Liver (tissue), 9 donors: Measurements from ENCODE around the gene MPST. TPM values are rescaled to one million over a fixed set of nuclear protein-coding genes. Genes with fewer than 3 reads are reported as not detected.

ENCODE experiments used
- DNase-seq: peaks from one replicate; pipeline ENCODE4 v3.0.0-alpha.2; 2017; ENCODE audit warnings: low spot score
- H3K27ac ChIP-seq, 2 donors: one replicate each; pipeline ENCODE4 v1.7.0; 2013; ENCODE audit warnings: inconsistent platforms in 2 of 2, low read length in 2 of 2, control low read depth in 1 of 2, low read depth in 1 of 2, mild to moderate bottlenecking in 1 of 2
- H3K27me3 ChIP-seq, 4 donors: one replicate each; pipeline versions ENCODE4 v1.6.1 to v1.7.0; 2013; ENCODE audit warnings: low read length in 3 of 4, inconsistent platforms in 1 of 4, mild to moderate bottlenecking in 1 of 4, moderate library complexity in 1 of 4; ENCODE audit not compliant: control insufficient read depth in 4 of 4, insufficient read depth in 4 of 4
- H3K36me3 ChIP-seq, 4 donors: one replicate each; pipeline versions ENCODE4 v1.6.1 to v1.7.0; 2013; ENCODE audit warnings: low read length in 3 of 4, mild to moderate bottlenecking in 3 of 4, low read depth in 1 of 4, moderate library complexity in 1 of 4; ENCODE audit not compliant: control insufficient read depth in 4 of 4, insufficient read depth in 3 of 4
- H3K4me1 ChIP-seq, 4 donors: one replicate each; pipeline versions ENCODE4 v1.6.1 to v1.7.0; 2013; ENCODE audit warnings: low read length in 3 of 4, mild to moderate bottlenecking in 3 of 4, moderate library complexity in 1 of 4; ENCODE audit not compliant: control insufficient read depth in 4 of 4, insufficient read depth in 4 of 4
- H3K4me3 ChIP-seq, 3 donors: one replicate each; pipeline versions ENCODE4 v1.6.1 to v1.7.0; 2013; ENCODE audit warnings: low read length in 3 of 3, control low read depth in 1 of 3, low read depth in 1 of 3, mild to moderate bottlenecking in 1 of 3
- H3K9ac ChIP-seq, 2 donors: one replicate each; pipeline ENCODE4 v1.7.0; 2013; ENCODE audit warnings: low read length in 2 of 2, mild to moderate bottlenecking in 2 of 2, moderate library complexity in 2 of 2, control low read depth in 1 of 2, low read depth in 1 of 2
- H3K9me3 ChIP-seq, 4 donors: one replicate each; pipeline versions ENCODE4 v1.6.1 to v1.7.0; 2013; ENCODE audit warnings: low read length in 3 of 4; ENCODE audit not compliant: control insufficient read depth in 4 of 4
- HNF4A ChIP-seq, 2 donors: conservative IDR thresholded peaks; 2 replicates each; pipeline ENCODE4 v1.6.1; 2016; ENCODE audit warnings: antibody characterized with exemption in 2 of 2, mild to moderate bottlenecking in 2 of 2
- HNF4G ChIP-seq: IDR thresholded peaks from 2 replicates; pipeline ENCODE4 v1.6.1; 2016; ENCODE audit warnings: antibody characterized with exemption
- NR2F2 ChIP-seq: IDR thresholded peaks from 2 replicates; pipeline ENCODE4 v1.6.1; 2016; ENCODE audit warnings: antibody characterized with exemption
- RAD21 ChIP-seq, 2 donors: IDR thresholded peaks; 2 replicates each; pipeline ENCODE4 v1.6.1; 2016; ENCODE audit warnings: antibody characterized with exemption in 2 of 2, mild to moderate bottlenecking in 2 of 2
- RXRA ChIP-seq, 2 donors: IDR thresholded peaks; 2 replicates each; pipeline ENCODE4 v1.6.1; 2017 to 2018; ENCODE audit warnings: antibody characterized with exemption in 2 of 2, mild to moderate bottlenecking in 1 of 2
- TAF1 ChIP-seq: conservative IDR thresholded peaks from 2 replicates; pipeline ENCODE4 v1.6.1; 2016; ENCODE audit warnings: antibody characterized with exemption, mild to moderate bottlenecking
- WGBS: extraction: QIAGEN DNeasy Blood & Tissue Kit; methylation state at CpG from one replicate; pipeline ENCODE4 v1.1.7; 2013; 5-methylcytosine and 5-hydroxymethylcytosine counted together
- polyA plus RNA-seq, 2 donors: library from polyadenylated mRNA; stranded (reverse) in 1 of 2; unstranded in 1 of 2; fragments of 200-250 nt in 1 of 2; fragments of >200 nt in 1 of 2; fragmentation: Nextera tagmentation in 1 of 2; extraction: Ambion mirVana in 1 of 2; gene quantifications; one replicate each; pipeline versions ENCODE4 v1.2.1 to v1.2.3, GENCODE V29; 2013 to 2015
- total RNA-seq, 2 donors: library from RNA; depleted of rRNA; stranded (reverse); fragments of >200 nt; gene quantifications; one replicate each; pipeline ENCODE4 v1.2.3, GENCODE V29; 2014
- TF ChIP-seq, protein P1 (sequence below): fragments of 150-350 bp; IDR thresholded peaks from 2 replicates; pipeline ENCODE4 v1.5.1; 2017; ENCODE audit warnings: improper control_type of control experiment, low read depth, low read length; ENCODE audit not compliant: missing input control
- TF ChIP-seq, protein P2 (sequence below): IDR thresholded peaks from 2 replicates; pipeline ENCODE4 v1.6.1; 2016; ENCODE audit warnings: antibody characterized with exemption
- donor health status: healthy.
- donor health status: healthy.
- donor health status: healthy.
- donor health status: healthy.
- donor health status: healthy.

Gene MPST
- total and polyA plus RNA-seq, 4 donors: 124 to 277 (median 199) TPM

DNA sequence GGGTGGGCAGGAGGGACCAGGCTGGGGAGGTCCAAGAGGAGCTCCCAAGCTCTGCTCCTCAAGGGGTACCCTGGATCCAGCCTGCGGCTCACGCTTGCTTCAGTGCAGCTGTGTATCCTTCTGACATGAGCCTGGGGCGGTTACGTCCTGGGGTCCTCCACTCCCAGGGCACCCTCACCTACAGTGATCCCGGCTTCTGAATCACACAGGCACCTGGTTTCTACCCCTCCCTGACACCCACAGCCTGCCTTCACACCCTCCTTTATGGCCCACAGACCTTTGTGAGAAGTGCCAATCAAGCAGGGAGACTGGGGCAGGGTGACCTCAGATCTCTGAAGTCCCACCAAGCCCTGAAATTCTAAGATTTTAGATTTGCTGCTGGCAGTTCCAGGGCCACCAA is 1.5 kb downstream of the MPST start:
- no peak for DNase-seq
- WGBS: 82% methylated on average over 5 of the region's 5 CpGs

DNA sequence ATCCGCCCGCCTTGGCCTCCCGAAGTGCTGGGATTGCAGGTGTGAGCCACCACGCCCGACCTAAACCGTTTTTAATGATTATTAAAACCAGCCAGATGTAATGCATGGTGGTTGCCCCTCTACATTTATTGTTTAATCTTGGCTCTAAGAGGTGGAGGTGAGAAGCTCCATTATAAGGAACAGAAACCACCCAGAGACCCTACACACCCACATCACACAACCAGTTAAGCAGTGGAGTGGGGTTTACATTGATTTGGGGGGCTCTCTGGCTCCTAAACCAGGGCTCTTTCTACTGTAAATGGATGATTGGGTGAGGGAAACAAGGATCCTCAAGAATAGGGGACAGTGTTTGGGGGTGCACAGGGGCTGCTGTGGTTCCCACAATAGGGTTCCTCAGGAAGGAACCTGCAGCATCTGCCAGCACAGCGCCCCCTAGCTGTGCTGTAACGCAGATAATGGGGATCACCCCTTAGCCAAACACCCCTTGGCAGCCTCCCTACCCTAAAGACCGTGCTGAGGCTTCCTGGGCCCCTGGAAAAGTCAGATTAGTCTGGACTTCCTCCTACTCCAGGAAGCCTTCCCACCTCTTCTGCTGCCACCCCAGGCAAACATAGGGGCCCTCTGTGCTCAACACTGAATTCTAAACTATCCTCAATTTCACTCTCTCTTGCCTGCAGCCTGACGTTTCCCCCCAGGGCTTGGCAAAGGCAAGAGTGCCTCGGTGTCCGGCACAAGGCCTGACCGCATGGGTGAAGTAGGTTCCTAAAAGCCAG is 2.4 kb downstream of the MPST start:
- Histone ChIP-seq H3K4me1 (peaks cover 6 to 80% (median 60%) of the 10 kb centered on the region in 4 donors), H3K27ac (peak overlapping the region; percentile 91 to 93)
- peak in 1 of 2 donors; percentile 49 for TF ChIP-seq RAD21 (IDR thresholded peaks at IDR 0.05)
- TF ChIP-seq, protein P1, sequence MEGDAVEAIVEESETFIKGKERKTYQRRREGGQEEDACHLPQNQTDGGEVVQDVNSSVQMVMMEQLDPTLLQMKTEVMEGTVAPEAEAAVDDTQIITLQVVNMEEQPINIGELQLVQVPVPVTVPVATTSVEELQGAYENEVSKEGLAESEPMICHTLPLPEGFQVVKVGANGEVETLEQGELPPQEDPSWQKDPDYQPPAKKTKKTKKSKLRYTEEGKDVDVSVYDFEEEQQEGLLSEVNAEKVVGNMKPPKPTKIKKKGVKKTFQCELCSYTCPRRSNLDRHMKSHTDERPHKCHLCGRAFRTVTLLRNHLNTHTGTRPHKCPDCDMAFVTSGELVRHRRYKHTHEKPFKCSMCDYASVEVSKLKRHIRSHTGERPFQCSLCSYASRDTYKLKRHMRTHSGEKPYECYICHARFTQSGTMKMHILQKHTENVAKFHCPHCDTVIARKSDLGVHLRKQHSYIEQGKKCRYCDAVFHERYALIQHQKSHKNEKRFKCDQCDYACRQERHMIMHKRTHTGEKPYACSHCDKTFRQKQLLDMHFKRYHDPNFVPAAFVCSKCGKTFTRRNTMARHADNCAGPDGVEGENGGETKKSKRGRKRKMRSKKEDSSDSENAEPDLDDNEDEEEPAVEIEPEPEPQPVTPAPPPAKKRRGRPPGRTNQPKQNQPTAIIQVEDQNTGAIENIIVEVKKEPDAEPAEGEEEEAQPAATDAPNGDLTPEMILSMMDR: peak; percentile 59
- TF ChIP-seq TAF1: no peak
- TF ChIP-seq HNF4G: no peak
- no peak for TF ChIP-seq RXRA (IDR thresholded peaks at IDR 0.05)

More for the DNA sequence above, 1.5 kb downstream of the MPST start:
- no peaks in the 10 kb centered on the region for H3K9me3 ChIP-seq
- peak overlapping the region; percentile 94 to 95 for H3K27ac ChIP-seq
- TF ChIP-seq, protein P2, sequence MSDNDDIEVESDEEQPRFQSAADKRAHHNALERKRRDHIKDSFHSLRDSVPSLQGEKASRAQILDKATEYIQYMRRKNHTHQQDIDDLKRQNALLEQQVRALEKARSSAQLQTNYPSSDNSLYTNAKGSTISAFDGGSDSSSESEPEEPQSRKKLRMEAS: no peak
- no peak for TF ChIP-seq NR2F2
- H3K4me1 ChIP-seq: peaks cover 9 to 80% (median 61%) of the 10 kb centered on the region in 4 donors
- no peaks in the 10 kb centered on the region for H3K27me3 ChIP-seq
- H3K4me3 ChIP-seq: peak overlapping the region in 1 of 3 donors; percentile 36
- H3K9ac ChIP-seq: no peak overlapping the region
- H3K36me3 ChIP-seq: peaks cover 0 to 5% (median 1%) of the 10 kb centered on the region in 4 donors

DNA sequence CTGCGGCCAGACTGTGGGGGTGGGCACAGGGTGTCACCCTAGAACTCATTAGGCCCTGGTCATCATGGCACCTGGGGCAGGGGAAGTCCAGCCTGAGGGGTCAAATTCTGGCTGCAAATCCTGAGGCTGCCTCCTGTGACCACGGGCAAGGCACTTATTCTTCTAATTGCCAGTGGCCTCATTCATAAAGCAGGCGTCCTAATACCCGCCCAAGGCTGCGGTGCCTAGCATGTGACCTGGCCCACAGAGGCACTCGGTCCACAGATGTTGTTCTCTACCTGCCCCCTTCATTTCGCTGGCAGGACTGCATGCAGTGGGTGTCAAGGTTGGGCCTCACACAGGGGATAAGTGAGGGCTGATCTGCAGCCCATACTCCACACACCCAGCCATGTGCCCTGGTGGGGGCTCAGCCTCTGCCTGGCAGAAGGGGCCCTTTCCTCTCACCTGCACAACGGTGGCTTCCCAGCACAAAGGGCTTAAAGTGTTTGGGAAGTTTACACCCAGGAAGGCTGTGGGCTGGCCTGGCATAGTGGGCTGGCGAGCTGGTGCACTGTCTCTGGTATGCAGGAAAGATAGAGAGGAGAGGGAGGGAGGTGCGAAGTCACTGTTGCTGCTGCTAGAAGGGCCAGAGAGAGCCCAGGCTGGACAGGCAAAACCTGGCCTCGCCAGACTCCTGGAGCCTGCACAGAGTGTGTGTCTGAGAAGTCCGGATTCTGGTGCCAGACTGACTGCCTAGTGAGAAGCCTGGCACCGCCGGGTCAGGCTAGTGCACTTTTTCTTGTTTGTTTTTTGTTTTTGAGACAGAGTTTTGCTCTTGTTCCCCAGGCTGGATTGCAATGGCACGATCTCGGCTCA is 3.2 kb downstream of the MPST start:
- WGBS: 28% methylated on average over 16 of the region's 16 CpGs
- peaks cover 0 to 7% (median 6%) of the 10 kb centered on the region in 4 donors for H3K36me3 ChIP-seq
- DNase-seq: no peak
- no peak for TF ChIP-seq HNF4A (conservative IDR thresholded peaks at IDR 0.05)
- H3K27ac ChIP-seq: peak overlapping the region; percentile 91 to 93
- no peaks in the 10 kb centered on the region for H3K27me3 ChIP-seq
- no peaks in the 10 kb centered on the region for H3K9me3 ChIP-seq
- no peak overlapping the region for H3K4me3 ChIP-seq
- H3K4me1 ChIP-seq: peaks cover 4 to 80% (median 60%) of the 10 kb centered on the region in 4 donors
- H3K9ac ChIP-seq: peak overlapping the region in 1 of 2 donors; percentile 44

More for the DNA sequence above, 2.4 kb downstream of the MPST start:
- Histone ChIP-seq H3K4me3 (no peak overlapping the region), H3K9me3 (no peaks in the 10 kb centered on the region), H3K36me3 (peaks cover 0 to 2% (median 0%) of the 10 kb centered on the region in 4 donors), H3K9ac (no peak overlapping the region), H3K27me3 (no peaks in the 10 kb centered on the region)
- DNase-seq: peak; percentile 63
- WGBS: 42% methylated on average over 13 of the region's 13 CpGs
